Astrocyte (in vitro differentiated cells and primary cell): ENCODE data around the gene DOP1A. TPM values are rescaled to one million over a fixed set of nuclear protein-coding genes. Genes with fewer than 3 reads are reported as not detected.

Experiments
- DNase-seq: peaks from one replicate; pipeline ENCODE4 v3.0.0-alpha.2; 2010; ENCODE audit warnings: low read depth
- FAIRE-seq: peaks from 2 replicates; lab custom pipeline; 2011; peaks lifted over from hg19 to GRCh38; lab: Jason Lieb, UNC
- H2AFZ ChIP-seq: 2 replicates; pipeline ENCODE4 v1.6.0; 2012; ENCODE audit warnings: low read depth, low read length, inconsistent platforms
- H3K27ac ChIP-seq: 2 replicates; pipeline ENCODE4 v1.5.1; 2011; ENCODE audit warnings: low read depth, low read length, inconsistent platforms
- H3K27me3 ChIP-seq: 2 replicates; pipeline ENCODE4 v1.6.0; 2011; ENCODE audit warnings: low read length, inconsistent platforms; ENCODE audit not compliant: insufficient read depth
- H3K36me3 ChIP-seq: 2 replicates; pipeline ENCODE4 v1.5.1; 2011; ENCODE audit warnings: low read length, inconsistent platforms; ENCODE audit not compliant: insufficient read depth
- H3K4me1 ChIP-seq: 2 replicates; pipeline ENCODE4 v1.5.1; 2011; ENCODE audit warnings: low read length, inconsistent platforms; ENCODE audit not compliant: insufficient read depth
- H3K4me2 ChIP-seq: 2 replicates; pipeline ENCODE4 v1.6.0; 2012; ENCODE audit warnings: low read length, inconsistent platforms
- H3K4me3 ChIP-seq: 2 replicates; pipeline ENCODE4 v1.5.1; 2011; ENCODE audit warnings: low read depth, mild to moderate bottlenecking, low read length, inconsistent platforms; ENCODE audit not compliant: insufficient read depth
- H3K79me2 ChIP-seq: 2 replicates; pipeline ENCODE4 v1.6.0; 2012; ENCODE audit warnings: mild to moderate bottlenecking, low read length, inconsistent platforms; ENCODE audit not compliant: insufficient read depth
- H3K9ac ChIP-seq: 2 replicates; pipeline ENCODE4 v1.6.0; 2012; ENCODE audit warnings: mild to moderate bottlenecking, low read length, inconsistent platforms
- H3K9me3 ChIP-seq: 2 replicates; pipeline ENCODE4 v1.5.1; 2012; ENCODE audit warnings: low read depth, mild to moderate bottlenecking, low read length, inconsistent platforms; ENCODE audit not compliant: insufficient read depth
- H4K20me1 ChIP-seq: 2 replicates; pipeline ENCODE4 v1.6.0; 2012; ENCODE audit warnings: low read length, inconsistent platforms; ENCODE audit not compliant: insufficient read depth
- H3K27ac Mint-ChIP-seq: one replicate; pipeline ENCODE4 v1.8.0; 2021; ENCODE audit warnings: mild to moderate bottlenecking, mixed read lengths; ENCODE audit not compliant: unreplicated experiment
- H3K27me3 Mint-ChIP-seq: one replicate; pipeline ENCODE4 v1.8.0; 2021; ENCODE audit warnings: low read depth, mixed read lengths; ENCODE audit not compliant: unreplicated experiment
- H3K36me3 Mint-ChIP-seq: one replicate; pipeline ENCODE4 v1.8.0; 2021; ENCODE audit warnings: low read depth, mixed read lengths; ENCODE audit not compliant: unreplicated experiment
- H3K4me1 Mint-ChIP-seq: one replicate; pipeline ENCODE4 v1.8.0; 2021; ENCODE audit warnings: low read depth, mixed read lengths; ENCODE audit not compliant: unreplicated experiment
- H3K4me3 Mint-ChIP-seq: one replicate; pipeline ENCODE4 v1.8.0; 2021; ENCODE audit warnings: mild to moderate bottlenecking, moderate library complexity, mixed read lengths; ENCODE audit not compliant: unreplicated experiment
- H3K9me3 Mint-ChIP-seq: one replicate; pipeline ENCODE4 v1.8.0; 2021; ENCODE audit warnings: mild to moderate bottlenecking, mixed read lengths; ENCODE audit not compliant: unreplicated experiment
- CTCF ChIP-seq: IDR thresholded peaks from 2 replicates; pipeline ENCODE4 v1.5.1; 2011; ENCODE audit warnings: low read depth, mild to moderate bottlenecking, inconsistent platforms, low read length, moderate library complexity; ENCODE audit not compliant: insufficient read depth
- EZH2 ChIP-seq: IDR thresholded peaks from 2 replicates; pipeline ENCODE4 v1.6.1; 2012; ENCODE audit warnings: mild to moderate bottlenecking, low read length, inconsistent platforms; ENCODE audit not compliant: insufficient read depth
- total RNA-seq: library from RNA; stranded (reverse); gene quantifications from 2 replicates; pipeline ENCODE4 v1.2.1, GENCODE V29; 2021

DOP1A gene
- total RNA-seq, 1 donor from 2014 or later: 14.2 TPM

- H3K36me3 ChIP-seq: no peaks in the 10 kb centered on the region
- Mint-ChIP-seq H3K27ac (no peak overlapping the region), H3K27me3 (no peaks in the 10 kb centered on the region), H3K4me1 (peaks cover 1% of the 10 kb centered on the region), H3K9me3 (no peaks in the 10 kb centered on the region), H3K36me3 (no peaks in the 10 kb centered on the region), H3K4me3 (no peak overlapping the region)
- no peak overlapping the region for H3K9ac ChIP-seq
- H3K79me2 ChIP-seq: peaks cover 60% of the 10 kb centered on the region
- DNase-seq (no peak), FAIRE-seq (no peak)
- H4K20me1 ChIP-seq: peaks cover 6% of the 10 kb centered on the region
- H3K27me3 ChIP-seq: no peaks in the 10 kb centered on the region
- H3K4me2 ChIP-seq: no peak overlapping the region
- no peak overlapping the region for H3K4me3 ChIP-seq
- H3K9me3 ChIP-seq: no peaks in the 10 kb centered on the region
- H2AFZ ChIP-seq: no peak overlapping the region
- peaks cover 4% of the 10 kb centered on the region for H3K4me1 ChIP-seq
- H3K27ac ChIP-seq: no peak overlapping the region
- TF ChIP-seq EZH2: no peak
- no peak for TF ChIP-seq CTCF
These were observed 3.6 kb downstream of the DOP1A start for GRCh38 chr6:83071023-83071422.

DNA sequence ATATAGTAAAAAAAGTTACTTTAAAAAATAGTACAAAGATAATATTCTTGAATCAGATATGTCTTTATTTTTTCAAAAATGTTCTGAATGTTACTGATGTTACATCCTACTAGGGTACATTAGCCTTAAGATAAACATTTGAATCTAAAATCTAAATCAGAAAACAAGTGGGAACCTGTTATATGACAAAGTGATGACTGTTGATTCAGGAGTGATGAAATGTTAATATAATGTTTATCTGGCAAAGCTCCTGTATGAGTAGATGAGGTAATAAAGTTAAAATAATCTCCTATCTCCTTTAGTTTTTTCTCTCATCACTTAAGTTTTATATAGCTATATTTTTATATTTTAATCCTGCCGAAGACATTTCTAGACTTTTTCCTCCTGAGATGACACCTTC lies 4.2 kb downstream of the DOP1A start:
- Histone ChIP-seq H4K20me1 (peaks cover 6% of the 10 kb centered on the region), H3K9me3 (no peaks in the 10 kb centered on the region), H3K36me3 (no peaks in the 10 kb centered on the region), H3K4me2 (no peak overlapping the region), H2AFZ (no peak overlapping the region), H3K79me2 (peaks cover 61% of the 10 kb centered on the region), H3K27me3 (no peaks in the 10 kb centered on the region), H3K9ac (no peak overlapping the region), H3K4me1 (peaks cover 4% of the 10 kb centered on the region), H3K27ac (no peak overlapping the region), H3K4me3 (no peak overlapping the region)
- TF ChIP-seq EZH2: no peak
- TF ChIP-seq CTCF: no peak
- Mint-ChIP-seq H3K36me3 (no peaks in the 10 kb centered on the region), H3K27ac (peak overlapping the region; percentile 7), H3K4me1 (peaks cover 1% of the 10 kb centered on the region), H3K9me3 (no peaks in the 10 kb centered on the region), H3K4me3 (no peak overlapping the region), H3K27me3 (no peaks in the 10 kb centered on the region)
- no peak for FAIRE-seq
- DNase-seq: no peak

DNA sequence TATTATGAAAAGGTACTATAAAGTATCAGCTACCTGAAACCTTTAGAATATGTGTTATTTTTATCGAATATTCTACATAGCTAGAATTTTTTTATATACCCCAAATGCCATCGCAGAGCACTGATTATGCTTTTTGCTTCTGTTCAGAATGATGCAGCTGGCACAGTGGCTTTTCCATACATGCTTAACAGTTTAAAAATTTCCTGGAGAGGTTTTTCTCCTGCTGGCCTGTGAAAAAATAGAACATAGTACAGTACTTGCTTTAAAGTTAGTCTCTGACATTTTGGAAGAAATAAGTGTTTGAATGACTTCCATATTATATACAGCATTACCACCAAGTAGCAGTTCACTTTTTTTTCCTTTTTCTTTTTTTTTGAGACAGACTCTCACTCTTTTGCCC lies 5.3 kb downstream of the DOP1A start:
- Histone ChIP-seq H3K27me3 (no peaks in the 10 kb centered on the region), H3K27ac (no peak overlapping the region), H3K9ac (no peak overlapping the region), H2AFZ (no peak overlapping the region), H3K4me2 (no peak overlapping the region), H3K4me3 (no peak overlapping the region), H3K79me2 (peaks cover 66% of the 10 kb centered on the region), H3K4me1 (peaks cover 4% of the 10 kb centered on the region), H4K20me1 (peaks cover 6% of the 10 kb centered on the region), H3K36me3 (no peaks in the 10 kb centered on the region), H3K9me3 (no peaks in the 10 kb centered on the region)
- Mint-ChIP-seq H3K36me3 (no peaks in the 10 kb centered on the region), H3K4me3 (no peak overlapping the region), H3K4me1 (peaks cover 1% of the 10 kb centered on the region), H3K9me3 (no peaks in the 10 kb centered on the region), H3K27me3 (no peaks in the 10 kb centered on the region), H3K27ac (no peak overlapping the region)
- DNase-seq (no peak), FAIRE-seq (no peak)
- TF ChIP-seq EZH2 (no peak), CTCF (no peak)
